Stimulated activated CD4-positive, alpha-beta T cell treated with anti-CD3 and anti-CD28 coated beads, Interleukin-1b, Interleukin-23, amount 100 ng/mL, for 24 hours (primary cell): ENCODE results near the gene NUMB.

ENCODE experiments used
- DNase-seq, 4 experiments: peaks; one replicate each; pipeline ENCODE4 v3.0.0-alpha.2; 2020; ENCODE audit warnings: low read depth in 4 of 4, low spot score in 1 of 4

The NUMB gene

GRCh38 chr14:73293782-73294781, 164.3 kb downstream of the NUMB start:
- DNase-seq, result no peak

GRCh38 chr14:73290279-73290678, 168.1 kb downstream of the NUMB start:
- no peak for DNase-seq

DNA sequence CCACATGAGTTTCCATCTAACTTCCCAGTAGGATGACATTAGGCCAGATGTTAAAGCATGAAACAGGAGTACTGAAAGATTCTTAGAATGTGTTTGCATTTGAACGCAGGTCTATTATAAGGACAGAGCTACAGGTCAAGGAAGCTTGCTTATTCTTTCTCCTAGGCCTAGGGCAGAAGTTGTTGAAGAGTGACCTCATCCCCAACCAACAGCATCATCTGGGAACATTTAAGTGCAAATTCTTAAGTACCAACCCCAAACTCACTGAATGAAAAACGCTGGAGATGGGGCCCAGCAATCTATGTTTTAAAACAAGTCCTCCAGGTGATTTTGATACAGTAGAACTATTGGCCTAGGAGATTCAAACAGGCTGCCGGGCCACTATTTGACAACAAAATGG, 168.6 kb downstream of the NUMB start:
- no peak for DNase-seq

DNA sequence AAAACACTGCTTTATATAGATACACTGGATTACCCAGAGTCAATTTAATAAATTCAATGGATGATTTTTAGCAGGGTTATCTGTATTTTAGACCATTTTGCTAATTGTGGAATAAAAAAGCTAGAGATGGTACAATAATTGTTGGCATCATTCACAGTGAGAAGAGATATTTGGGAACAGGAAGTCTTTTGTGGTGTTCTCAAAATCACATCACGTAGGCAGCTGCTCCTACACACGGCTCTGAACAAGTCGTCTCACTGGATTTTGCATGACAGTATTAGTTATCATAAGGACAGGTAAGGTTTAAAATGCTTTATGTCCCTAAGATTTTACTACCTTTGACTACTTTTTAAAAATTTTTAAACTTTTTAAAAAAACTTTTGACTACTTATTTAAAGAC, 169.0 kb downstream of the NUMB start:
- no peak for DNase-seq

GRCh38 chr14:73287071-73287470, 171.3 kb downstream of the NUMB start:
- DNase-seq, result no peak

- no peak for DNase-seq
Measured at GRCh38 chr14:73286598-73286997, 171.7 kb downstream of the NUMB start.

DNA sequence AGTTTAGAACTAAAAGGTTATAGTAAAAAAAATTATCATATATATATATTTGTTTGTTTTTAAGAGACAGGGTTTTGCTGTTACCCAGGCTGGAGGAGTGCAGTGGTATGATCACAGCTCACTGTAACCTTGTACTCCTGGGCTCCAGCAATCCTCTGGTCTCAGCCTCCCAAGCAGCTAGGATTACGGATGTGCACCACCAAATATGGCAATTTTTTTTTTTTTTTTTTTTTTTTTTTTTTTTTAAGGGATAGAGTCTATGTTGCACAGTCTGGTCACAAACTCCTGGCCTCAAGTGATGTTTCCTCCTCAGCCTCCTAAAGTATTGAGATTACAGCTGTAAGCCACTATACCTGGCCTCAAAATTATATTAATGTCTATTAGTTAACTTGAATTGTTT, 172.4 kb downstream of the NUMB start:
- no peak for DNase-seq

GRCh38 chr14:73283608-73284379, 174.6 kb downstream of the NUMB start:
- no peak for DNase-seq

GRCh38 chr14:73280903-73281302, 177.4 kb downstream of the NUMB start:
- no peak for DNase-seq

DNA sequence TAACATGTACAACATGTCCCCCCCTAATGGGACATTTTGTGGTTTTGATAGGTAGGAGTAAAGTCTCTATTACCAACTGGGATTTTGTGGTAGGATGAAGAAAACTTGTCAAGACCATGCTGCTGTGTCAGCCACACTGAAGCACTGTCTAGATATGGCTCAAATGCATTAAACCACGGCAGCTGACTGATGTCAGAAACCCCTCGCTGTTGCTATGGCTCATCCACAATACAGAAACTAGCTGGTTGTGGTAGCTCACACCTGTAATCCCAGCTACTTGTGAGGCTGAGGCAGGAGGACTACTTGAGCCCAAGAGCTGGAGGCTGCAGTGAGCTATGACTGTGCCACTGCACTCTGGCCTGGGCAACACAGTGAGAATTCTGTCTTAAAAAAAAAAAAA, 181.0 kb downstream of the NUMB start:
- no peak for DNase-seq

DNA sequence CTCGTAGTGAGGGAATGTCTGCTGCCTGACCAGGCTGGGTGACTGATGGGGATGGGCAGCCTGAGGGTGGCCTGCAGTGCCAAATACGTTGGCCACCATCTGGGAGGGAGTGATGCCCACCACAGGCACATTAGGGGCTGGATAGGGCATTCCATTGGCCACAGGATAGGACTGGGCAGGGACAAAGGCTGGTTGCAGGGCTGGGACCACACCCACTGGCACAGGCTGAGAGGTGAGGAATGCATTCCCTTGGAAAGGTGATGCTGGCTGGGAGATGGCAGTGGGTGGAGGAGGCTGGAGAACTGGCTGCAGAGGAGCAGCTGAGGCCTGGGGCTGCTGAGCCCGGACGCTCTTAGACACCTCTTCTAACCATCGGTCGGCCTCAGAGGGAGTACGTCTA, 181.5 kb downstream of the NUMB start:
- no peak for DNase-seq

GRCh38 chr14:73273799-73274198, 184.5 kb downstream of the NUMB start:
- DNase-seq, result no peak

- no peak for DNase-seq
Measured at GRCh38 chr14:73272393-73272792, 186.0 kb downstream of the NUMB start.

DNA sequence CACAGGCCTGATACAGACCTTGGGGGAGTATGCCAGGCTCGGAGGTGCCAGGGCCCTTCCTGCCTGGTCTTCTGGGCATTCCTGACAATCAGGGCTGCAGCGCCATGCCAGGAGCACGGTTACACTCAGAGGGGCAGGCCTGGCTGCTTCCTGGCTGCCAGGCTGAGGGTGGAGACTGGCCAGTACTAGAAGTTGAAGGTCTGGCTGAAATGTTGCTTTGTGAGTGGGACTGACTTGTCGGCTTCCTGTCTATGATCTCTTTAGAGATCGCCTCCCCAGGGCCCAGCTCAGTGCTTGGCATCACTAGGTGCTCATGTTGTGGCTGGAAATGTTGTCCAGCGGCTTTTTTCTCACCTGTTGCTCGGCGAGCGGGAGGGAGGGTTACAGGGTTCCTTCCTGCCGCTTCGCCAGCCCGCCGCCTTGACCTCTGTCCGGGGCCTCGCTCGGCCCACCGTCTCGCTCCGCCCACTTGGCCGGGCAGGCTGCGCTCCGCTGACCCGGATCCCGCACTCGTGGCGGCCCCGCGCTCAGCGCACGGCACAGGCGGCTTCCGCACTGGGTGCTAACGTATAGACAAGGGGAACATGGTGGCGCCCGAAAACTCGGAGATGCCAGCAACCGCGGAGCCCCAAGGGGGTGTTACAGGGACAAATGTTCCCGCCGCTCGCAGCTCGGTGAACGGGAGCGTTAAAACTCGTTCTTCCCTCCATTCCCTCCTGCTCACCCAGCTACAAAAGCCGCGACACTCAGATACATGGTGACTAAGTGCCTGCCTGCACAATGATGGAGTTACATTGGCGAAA, 188.4 kb downstream of the NUMB start:
- no peak for DNase-seq

DNA sequence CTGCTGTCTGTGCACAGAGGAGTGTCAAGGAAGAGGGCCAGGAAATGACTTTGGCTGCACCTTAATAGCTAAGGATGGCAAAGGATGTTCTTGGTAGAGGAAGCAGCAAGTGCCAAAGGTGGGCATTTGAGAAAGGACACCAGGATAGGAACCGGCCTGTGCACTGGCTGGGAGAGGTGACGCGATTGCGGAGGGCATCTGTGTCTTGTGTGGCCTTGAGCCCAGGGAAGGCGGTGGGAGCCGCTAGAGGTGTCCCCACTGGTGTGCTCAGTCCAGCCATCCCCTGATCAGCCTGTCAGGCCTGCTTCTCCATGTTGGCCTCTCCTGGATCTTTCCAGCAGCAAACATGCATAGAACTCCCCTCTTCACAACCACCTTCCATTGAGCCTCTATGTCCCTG, 190.9 kb downstream of the NUMB start:
- DNase-seq, result no peak

GRCh38 chr14:73266317-73266716, 192.0 kb downstream of the NUMB start:
- DNase-seq, result no peak

DNA sequence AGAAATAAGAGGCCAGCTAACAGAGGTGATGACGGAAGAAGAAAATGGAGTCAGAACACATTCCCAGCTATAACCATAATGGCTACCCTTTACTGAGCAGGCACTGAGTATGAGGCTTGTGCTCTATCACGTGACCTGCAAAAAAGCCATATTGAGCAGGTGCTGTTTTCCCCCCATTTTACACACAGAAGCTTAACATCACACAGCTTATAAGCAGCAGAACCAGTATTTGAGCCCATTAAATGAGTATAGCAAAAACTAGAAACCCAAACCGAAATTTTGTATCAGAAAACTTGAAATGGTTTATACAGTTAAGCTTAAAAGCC, 192.7 kb downstream of the NUMB start:
- DNase-seq, result no peak

- no peak for DNase-seq
Measured at GRCh38 chr14:73264885-73265720, 193.2 kb downstream of the NUMB start.

DNA sequence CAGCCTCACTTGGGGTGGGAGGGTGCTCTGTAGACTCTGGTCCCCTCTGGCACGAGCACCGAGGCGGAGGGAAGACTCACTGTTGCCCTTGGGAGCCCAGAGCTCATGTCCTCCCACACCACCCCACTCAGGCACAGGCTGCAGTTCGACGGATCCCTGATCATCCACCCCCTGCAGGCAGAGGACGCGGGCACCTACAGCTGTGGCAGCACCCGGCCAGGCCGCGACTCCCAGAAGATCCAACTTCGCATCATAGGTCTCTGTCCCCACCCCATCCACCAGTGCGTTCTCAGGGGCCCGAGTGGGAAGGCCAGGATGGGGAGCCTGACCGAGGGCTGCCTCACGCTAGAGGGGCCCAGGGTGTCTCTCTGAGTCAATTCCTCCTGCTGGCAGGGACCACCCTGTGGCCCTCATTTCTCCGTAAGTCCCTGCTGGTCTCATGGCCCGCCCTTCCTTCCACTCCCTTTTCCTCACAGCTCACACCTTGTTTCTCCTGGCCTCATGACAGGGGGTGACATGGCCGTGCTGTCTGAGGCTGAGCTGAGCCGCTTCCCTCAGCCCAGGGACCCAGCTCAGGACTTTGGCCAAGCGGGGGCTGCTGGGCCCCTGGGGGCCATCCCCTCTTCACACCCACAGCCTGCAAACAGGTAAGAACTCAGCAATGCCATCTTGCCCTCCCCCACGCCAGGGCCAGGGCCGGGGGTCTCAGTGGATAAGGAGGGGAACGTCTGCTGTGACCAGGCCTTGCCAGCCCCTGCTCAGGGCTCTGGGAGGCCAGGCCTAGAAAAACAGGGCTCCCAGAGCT, 194.1 kb downstream of the NUMB start:
- no peak for DNase-seq

GRCh38 chr14:73263606-73264005, 194.7 kb downstream of the NUMB start:
- no peak for DNase-seq
